K562 (cell line): Measurements from ENCODE around the gene HOXA5.

ENCODE experiments used
- LEF1 ChIP-seq: fragments of 450-650 bp; IDR thresholded peaks from 2 replicates; pipeline ENCODE4 v1.6.1; 2016; ENCODE audit warnings: mild to moderate bottlenecking
- ZNF24 ChIP-seq: fragments of 450-650 bp; IDR thresholded peaks from 2 replicates; pipeline ENCODE4 v1.6.1; 2016
- ZNF384 ChIP-seq: IDR thresholded peaks from 2 replicates; pipeline ENCODE4 v1.6.1; 2012; ENCODE audit warnings: low read depth, low read length, improper control_type of control experiment

GRCh38 chr7:27169658-27170425 is 26.4 kb upstream of the HOXA5 start:
- TF ChIP-seq ZNF384 (no peak), ZNF24 (no peak), LEF1 (no peak)
